ENCODE data around the gene SNRNP70. TPM values are rescaled to one million over a fixed set of nuclear protein-coding genes. Genes with fewer than 3 reads are reported as not detected.

The SNRNP70 gene
- total and polyA plus RNA-seq, 2 of the 13 experiments (the other 11 are each of a cell fraction or from before 2014, with no cell fraction given), result 150 to 210 TPM

DNA sequence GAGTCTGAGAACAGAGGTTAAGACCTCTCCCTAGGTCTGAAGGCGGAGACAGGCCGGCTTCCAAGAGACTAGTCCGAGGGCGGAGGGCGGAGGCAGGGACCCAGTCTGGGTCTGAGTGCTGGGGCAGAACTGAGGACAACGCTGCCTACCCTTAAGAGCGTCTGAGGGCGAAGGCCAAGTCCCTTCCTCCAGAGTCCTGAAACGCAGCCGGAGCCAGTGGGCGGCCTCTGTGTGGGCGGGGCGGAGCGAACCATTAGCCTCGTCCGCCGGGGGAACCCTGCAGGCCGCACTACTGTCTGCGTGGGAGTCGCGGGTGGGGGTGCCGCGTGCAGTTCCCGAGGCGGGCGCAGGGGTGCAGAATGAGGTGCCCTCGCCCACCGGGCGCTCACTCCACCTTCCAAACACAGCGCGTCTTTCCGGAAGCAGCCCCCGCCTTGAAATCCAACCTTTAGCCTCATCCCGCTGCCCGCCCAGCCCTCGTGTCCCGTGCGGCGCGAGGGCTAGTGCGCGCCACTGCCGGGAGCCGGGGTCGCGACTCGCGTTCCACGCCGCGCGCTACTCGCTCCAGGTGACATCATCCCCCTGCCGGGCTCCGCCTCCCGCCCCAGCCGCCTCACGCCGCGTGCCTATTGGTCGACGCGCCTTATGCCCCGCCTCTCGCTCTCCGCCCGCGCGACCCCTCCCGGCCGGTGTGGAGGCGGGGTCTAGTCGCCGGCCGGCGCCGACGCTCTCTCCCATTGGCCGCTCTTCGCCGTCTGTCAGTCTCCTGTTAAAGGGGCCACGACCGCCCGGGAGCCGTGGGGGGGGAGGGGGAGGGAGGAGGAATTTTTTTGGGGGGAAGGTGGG lies 33.5 kb downstream of the SNRNP70 start, which contains the start of gene C19orf73:
Gene C19orf73, minus strand, starts transcription at position 579 of the 846 bp plus-strand sequence. Its CDS starts 121 bp downstream, at position 458.
- Histone ChIP-seq H3K4me1 (ENCODE audit: insufficient read depth, low read length) (peaks cover 54% of the 10 kb centered on the region), H3K9me3 (ENCODE audit: low read length) (no peaks in the 10 kb centered on the region), H2AFZ (ENCODE audit: low read length) (no peak within 1 kb of the TSS), H3K4me3 (replicated peaks in 1 of 3; ENCODE audit: insufficient read depth in 1 of 3, low read depth in 2 of 3, low read length in 3 of 3) (peak within 1 kb of the TSS; percentile 67 to 78 (median 74)), H3K27me3 (ENCODE audit: control insufficient read depth in 1 of 2, insufficient read depth in 2 of 2, low read length in 2 of 2) (peaks cover 0 to 7% of the 10 kb centered on the region in 2 experiments; a peak in 1 of 5 replicates), H3K79me2 (ENCODE audit: insufficient read depth, low read length) (peaks cover 4% of the 10 kb centered on the region), H4K20me1 (ENCODE audit: insufficient read depth, low read length) (no peaks in the 10 kb centered on the region), H3K36me3 (replicated peaks in 1 of 2; ENCODE audit: control insufficient read depth in 1 of 2, insufficient read depth in 2 of 2, low read length in 2 of 2) (no peaks in the 10 kb centered on the region), H3K9ac (ENCODE audit: insufficient read depth, low read depth, low read length) (peak within 1 kb of the TSS; percentile 90), H3K4me2 (ENCODE audit: low read depth, low read length) (peak within 1 kb of the TSS; percentile 98), H3K27ac (ENCODE audit: extremely low read length, insufficient read depth, low read length) (peak within 1 kb of the TSS; percentile 77)
- BruUV-seq (replicated peaks), result TSS peak; percentile 92
- ATAC-seq, result peak; percentile 71
- intact Hi-C loops (cut with micrococcal nuclease; ENCODE audit: unreplicated experiment) (loop anchor here (1.0 kb wide), 1 partner anchor 31 kb away; no protein-coding TSS in a partner anchor), in situ Hi-C loops (cut with HindIII; ENCODE audit: extremely low pct_ligation_motif_present, low pct_unique_long_range_greater_than_20kb) (loop anchor here (5.0 kb wide), 1 partner anchor 34 kb away; no protein-coding TSS in a partner anchor)
- peak; percentile 82 for DNase-seq (ENCODE audit: low spot score)
- WGBS (ENCODE audit: low lambda C conversion rate), result 0% methylated on average over 24 of the region's 85 CpGs
- FAIRE-seq, result peak; percentile 77
- ChIA-PET POLR2A (interaction anchor here (1.4 to 2.1 kb wide), 2 partner anchors 9 to 21 kb away, joined by 3 to 9 read pairs; no protein-coding TSS in a partner anchor), CTCF (ENCODE audit: low intra/inter-chr PET ratio, low total read pairs) (no interaction called here)
- TF ChIP-seq RCOR2 (CRISPR knock-in tag; IDR thresholded peaks at IDR 0.05) (peak; percentile 56), ZNF264 (CRISPR knock-in tag; IDR thresholded peaks at IDR 0.05) (no peak), ZNF569 (CRISPR knock-in tag; IDR thresholded peaks at IDR 0.05; ENCODE audit: borderline replicate concordance) (0 out of 2 replicates have a peak, but pooled peaks have one; percentile 35), ZNF777 (CRISPR knock-in tag; IDR thresholded peaks at IDR 0.05) (peak; percentile 38; the same call in 1 of the 2 replicates), ZNF644 (CRISPR knock-in tag; IDR thresholded peaks at IDR 0.05; ENCODE audit: low read depth) (no peak), SP2 (CRISPR knock-in tag; IDR thresholded peaks at IDR 0.05) (peak; percentile 92), ZFYVE20 (CRISPR knock-in tag; IDR thresholded peaks at IDR 0.05; ENCODE audit: borderline replicate concordance, low read depth) (no peak), WIZ (CRISPR knock-in tag; IDR thresholded peaks at IDR 0.05) (no peak), MTF1 (CRISPR knock-in tag; IDR thresholded peaks at IDR 0.05) (0 out of 2 replicates have a peak, but pooled peaks have one; percentile 27), ZNF546 (CRISPR knock-in tag; conservative IDR thresholded peaks at IDR 0.05) (peak; percentile 76; the same call in 1 of the 2 replicates), HNF1A (IDR thresholded peaks at IDR 0.05; ENCODE audit: low read depth) (no peak), HNF1A (CRISPR knock-in tag; IDR thresholded peaks at IDR 0.05; ENCODE audit: borderline replicate concordance) (peak; percentile 82; the same call in 1 of the 2 replicates), NR2F6 (IDR thresholded peaks at IDR 0.05) (no peak), NR2F6 (CRISPR knock-in tag; IDR thresholded peaks at IDR 0.05) (no peak), RXRA (CRISPR knock-in tag; IDR thresholded peaks at IDR 0.05) (peak; percentile 72), ETV5 (CRISPR knock-in tag; IDR thresholded peaks at IDR 0.05; ENCODE audit: borderline replicate concordance) (peak; percentile 63), SATB2 (CRISPR knock-in tag; IDR thresholded peaks at IDR 0.05) (no peak)
- TF ChIP-seq, protein P1, sequence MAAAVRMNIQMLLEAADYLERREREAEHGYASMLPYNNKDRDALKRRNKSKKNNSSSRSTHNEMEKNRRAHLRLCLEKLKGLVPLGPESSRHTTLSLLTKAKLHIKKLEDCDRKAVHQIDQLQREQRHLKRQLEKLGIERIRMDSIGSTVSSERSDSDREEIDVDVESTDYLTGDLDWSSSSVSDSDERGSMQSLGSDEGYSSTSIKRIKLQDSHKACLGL (CRISPR knock-in tag; IDR thresholded peaks at IDR 0.05), result peak; percentile 64; the same call in 1 of the 2 replicates
- TF ChIP-seq, protein P2, sequence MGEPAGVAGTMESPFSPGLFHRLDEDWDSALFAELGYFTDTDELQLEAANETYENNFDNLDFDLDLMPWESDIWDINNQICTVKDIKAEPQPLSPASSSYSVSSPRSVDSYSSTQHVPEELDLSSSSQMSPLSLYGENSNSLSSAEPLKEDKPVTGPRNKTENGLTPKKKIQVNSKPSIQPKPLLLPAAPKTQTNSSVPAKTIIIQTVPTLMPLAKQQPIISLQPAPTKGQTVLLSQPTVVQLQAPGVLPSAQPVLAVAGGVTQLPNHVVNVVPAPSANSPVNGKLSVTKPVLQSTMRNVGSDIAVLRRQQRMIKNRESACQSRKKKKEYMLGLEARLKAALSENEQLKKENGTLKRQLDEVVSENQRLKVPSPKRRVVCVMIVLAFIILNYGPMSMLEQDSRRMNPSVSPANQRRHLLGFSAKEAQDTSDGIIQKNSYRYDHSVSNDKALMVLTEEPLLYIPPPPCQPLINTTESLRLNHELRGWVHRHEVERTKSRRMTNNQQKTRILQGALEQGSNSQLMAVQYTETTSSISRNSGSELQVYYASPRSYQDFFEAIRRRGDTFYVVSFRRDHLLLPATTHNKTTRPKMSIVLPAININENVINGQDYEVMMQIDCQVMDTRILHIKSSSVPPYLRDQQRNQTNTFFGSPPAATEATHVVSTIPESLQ (CRISPR knock-in tag; conservative IDR thresholded peaks at IDR 0.05), result no peak
